Measurements from ENCODE around the gene SMURF2. TPM values are rescaled to one million over a fixed set of nuclear protein-coding genes. Genes with fewer than 3 reads are reported as not detected.

The SMURF2 gene
- total and polyA plus RNA-seq, 9 of the 15 experiments (the other 6 are each of a cell fraction or from before 2014, with no cell fraction given): 3.8 to 22.0 (median 14.8) TPM

DNA sequence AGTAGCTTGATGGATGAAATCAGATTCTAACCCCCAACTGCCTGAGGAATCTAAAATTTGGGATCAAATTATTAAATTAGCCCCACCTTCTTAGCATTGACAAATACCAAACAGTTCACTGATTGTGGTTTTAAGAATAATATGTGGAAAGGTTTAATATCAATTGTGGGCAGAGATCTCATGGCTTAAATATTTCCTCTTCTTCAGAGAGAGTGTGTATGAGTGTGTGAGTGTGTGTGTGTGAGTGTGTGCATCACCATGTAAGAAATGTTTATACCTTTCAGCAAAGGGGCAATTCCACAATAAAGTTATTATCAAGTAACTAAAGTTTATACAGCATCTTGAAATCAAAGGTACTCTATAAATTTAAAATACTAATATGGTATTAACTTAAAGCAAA lies 3.2 kb downstream of the SMURF2 start (continued):
- no peak for TF ChIP-seq ARID4B (CRISPR knock-in tag; IDR thresholded peaks at IDR 0.05)
- TF ChIP-seq KDM1A (IDR thresholded peaks at IDR 0.05): no peak
- TF ChIP-seq BCL6 (CRISPR knock-in tag; IDR thresholded peaks at IDR 0.05): no peak
- no peak for TF ChIP-seq L3MBTL2 (IDR thresholded peaks at IDR 0.05)
- no peak for TF ChIP-seq THRAP3 (IDR thresholded peaks at IDR 0.05; ENCODE audit: borderline replicate concordance)
- no peak for TF ChIP-seq MCM5 (IDR thresholded peaks at IDR 0.05; ENCODE audit: low read depth)
- no peak for TF ChIP-seq PHF21A (IDR thresholded peaks at IDR 0.05; ENCODE audit: borderline replicate concordance, low read depth)
- TF ChIP-seq IRF1 (CRISPR knock-in tag; IDR thresholded peaks at IDR 0.05; ENCODE audit: borderline replicate concordance): no peak
- TF ChIP-seq ETS2 (tag; IDR thresholded peaks at IDR 0.05; ENCODE audit: borderline replicate concordance, poor library complexity, severe bottlenecking): no peak

Data from K562 (cell line).